AG04449 (cell line): Measurements from ENCODE around the gene LIPG.

Source experiments
- CTCF ChIA-PET: fragments of 350-600 bp; formaldehyde crosslinking; extraction: SDS; loops from one replicate; lab custom pipeline; 2021; ENCODE audit warnings: antibody characterized with exemption; lab: Yijun Ruan, JAX
- POLR2A ChIA-PET: fragments of 400-600, 350-600 bp; formaldehyde crosslinking; extraction: SDS; loops from one replicate; lab custom pipeline; 2020; ENCODE audit warnings: antibody characterized with exemption, inconsistent platforms; lab: Yijun Ruan, JAX
- DNase-seq: peaks from one replicate; pipeline ENCODE4 v3.0.0-alpha.2; 2010; ENCODE audit warnings: low read depth, low spot score
- H3K4me3 ChIP-seq: 2 replicates; pipeline ENCODE4 v1.5.1; 2011; ENCODE audit warnings: low read depth, mild to moderate bottlenecking, control low read depth, low read length
- TF ChIP-seq, protein P1 (sequence below): IDR thresholded peaks from one replicate; pipeline ENCODE4 v1.5.1; 2011; ENCODE audit warnings: mild to moderate bottlenecking, moderate library complexity, low read length, control low read depth, inconsistent platforms; ENCODE audit not compliant: insufficient read depth; ENCODE audit errors: missing control alignments

The LIPG gene

DNA sequence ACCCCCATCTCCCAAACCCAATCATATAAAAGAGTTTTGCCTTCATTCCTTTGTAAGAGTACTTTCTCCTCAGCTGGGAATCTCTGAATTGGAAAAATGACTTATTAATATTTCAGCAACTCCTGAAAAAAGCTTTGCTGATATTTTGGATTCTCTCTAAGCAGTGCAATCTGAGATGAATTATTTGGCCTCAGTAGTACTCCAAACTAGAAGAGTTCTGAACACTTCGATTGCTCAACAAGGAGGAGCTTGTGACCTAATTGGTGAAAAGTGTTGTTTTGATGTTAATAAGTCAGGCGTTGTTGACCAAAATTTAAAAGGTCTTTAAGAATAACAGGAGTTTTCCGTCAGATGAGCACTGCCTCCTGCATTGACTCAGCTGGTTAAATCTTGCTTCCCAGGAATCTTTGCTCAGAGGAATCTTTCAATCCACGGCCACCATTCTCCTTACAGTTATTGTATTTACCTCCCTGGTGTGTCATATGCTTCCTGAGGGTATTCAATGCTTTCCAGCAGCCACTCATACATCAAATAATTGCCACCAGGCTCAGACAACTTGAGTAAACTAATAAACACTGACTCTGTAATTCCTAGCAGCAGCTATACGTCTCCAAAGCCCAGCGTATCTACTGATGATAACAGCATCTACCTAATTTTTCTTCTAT is 24.5 kb upstream of the LIPG start:
- TF ChIP-seq, protein P1, sequence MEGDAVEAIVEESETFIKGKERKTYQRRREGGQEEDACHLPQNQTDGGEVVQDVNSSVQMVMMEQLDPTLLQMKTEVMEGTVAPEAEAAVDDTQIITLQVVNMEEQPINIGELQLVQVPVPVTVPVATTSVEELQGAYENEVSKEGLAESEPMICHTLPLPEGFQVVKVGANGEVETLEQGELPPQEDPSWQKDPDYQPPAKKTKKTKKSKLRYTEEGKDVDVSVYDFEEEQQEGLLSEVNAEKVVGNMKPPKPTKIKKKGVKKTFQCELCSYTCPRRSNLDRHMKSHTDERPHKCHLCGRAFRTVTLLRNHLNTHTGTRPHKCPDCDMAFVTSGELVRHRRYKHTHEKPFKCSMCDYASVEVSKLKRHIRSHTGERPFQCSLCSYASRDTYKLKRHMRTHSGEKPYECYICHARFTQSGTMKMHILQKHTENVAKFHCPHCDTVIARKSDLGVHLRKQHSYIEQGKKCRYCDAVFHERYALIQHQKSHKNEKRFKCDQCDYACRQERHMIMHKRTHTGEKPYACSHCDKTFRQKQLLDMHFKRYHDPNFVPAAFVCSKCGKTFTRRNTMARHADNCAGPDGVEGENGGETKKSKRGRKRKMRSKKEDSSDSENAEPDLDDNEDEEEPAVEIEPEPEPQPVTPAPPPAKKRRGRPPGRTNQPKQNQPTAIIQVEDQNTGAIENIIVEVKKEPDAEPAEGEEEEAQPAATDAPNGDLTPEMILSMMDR, result no peak
- DNase-seq, result no peak
- no peak overlapping the region for H3K4me3 ChIP-seq
- POLR2A ChIA-PET, result no interaction called here
- CTCF ChIA-PET, result interaction anchor here (1.2 kb wide), 1 partner anchor 21 kb away, joined by 3 read pairs; no protein-coding TSS in a partner anchor

DNA sequence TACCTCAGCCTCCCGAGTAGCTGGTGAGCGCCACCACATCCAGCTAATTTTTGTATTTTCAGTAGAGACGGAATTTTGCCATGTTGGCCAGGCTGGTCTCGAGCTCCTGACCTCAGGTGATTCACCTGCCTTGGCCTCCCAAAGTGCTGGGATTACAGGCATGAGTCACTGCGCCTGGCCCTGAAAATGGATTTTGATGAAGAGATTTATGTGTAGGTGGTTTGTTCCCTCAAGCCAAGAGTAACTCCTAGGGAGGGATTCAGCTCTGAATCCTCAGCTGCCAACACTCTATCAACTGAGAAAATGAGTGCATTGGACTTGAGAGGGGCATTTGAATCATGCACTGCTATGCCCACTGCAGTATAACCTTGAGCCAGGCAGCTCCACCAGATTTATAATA is 17.5 kb upstream of the LIPG start:
- no peak for DNase-seq
- TF ChIP-seq, protein P1, result no peak
- H3K4me3 ChIP-seq, result no peak overlapping the region
- CTCF ChIA-PET, result interaction anchor here (3.3 to 3.7 kb wide), 2 partner anchors 15 to 315 kb away, joined by 15 to 23 read pairs; no protein-coding TSS in a partner anchor
- POLR2A ChIA-PET, result no interaction called here

DNA sequence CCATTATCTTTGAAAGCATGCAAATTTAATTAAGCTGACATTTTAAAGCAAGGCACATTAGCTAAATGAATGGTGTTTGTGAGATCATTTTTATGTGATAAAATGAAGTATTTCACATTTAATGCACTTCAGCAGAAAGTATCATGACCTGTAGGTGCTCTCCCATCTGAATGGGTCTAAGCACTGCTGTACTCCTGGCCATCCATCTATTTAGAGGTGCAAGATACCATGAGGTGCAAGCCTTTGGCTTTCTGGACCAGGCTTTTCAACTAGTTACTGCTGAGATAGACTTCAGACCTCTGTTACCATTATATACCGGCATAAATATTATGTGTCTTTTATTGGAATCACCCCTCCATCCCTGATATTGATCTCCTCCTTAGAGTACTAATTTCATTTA is 15.6 kb upstream of the LIPG start:
- no peak for DNase-seq
- no peak overlapping the region for H3K4me3 ChIP-seq
- POLR2A ChIA-PET, result no interaction called here
- CTCF ChIA-PET, result interaction anchor here (0.8 to 3.7 kb wide), 4 partner anchors 10 to 313 kb away, joined by 4 to 23 read pairs (median 10); no protein-coding TSS in a partner anchor
- TF ChIP-seq, protein P1, result no peak

DNA sequence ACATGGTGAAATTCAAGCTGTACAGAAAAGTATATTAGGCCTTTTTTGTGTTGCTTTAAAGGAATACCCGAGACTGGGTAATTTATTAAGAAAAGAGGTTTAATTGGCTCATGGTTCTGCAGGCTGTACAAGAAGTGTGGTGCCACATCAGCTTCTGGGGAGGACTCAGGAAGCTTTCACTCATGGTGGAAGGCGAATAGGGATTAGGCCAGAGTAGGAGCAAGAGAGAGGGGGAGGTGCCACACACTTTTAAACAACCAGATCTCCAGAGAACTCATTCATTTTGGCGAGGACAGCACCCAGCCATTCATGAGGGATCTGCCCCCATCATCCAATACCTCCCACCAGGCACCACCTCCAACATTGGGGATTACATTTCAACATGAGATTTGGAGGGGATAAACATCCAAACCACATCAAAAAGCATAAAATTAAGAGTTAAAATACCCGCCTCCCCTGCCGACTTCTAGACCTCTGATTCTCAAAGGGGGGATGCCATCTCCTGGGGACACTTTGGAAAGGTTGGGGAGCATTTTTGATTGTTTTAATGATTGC is 15.1 kb upstream of the LIPG start:
- DNase-seq, result no peak
- TF ChIP-seq, protein P1, result no peak
- H3K4me3 ChIP-seq, result no peak overlapping the region
- CTCF ChIA-PET, result interaction anchor here (0.8 to 3.7 kb wide), 3 partner anchors 9 to 312 kb away, joined by 4 to 23 read pairs (median 15); no protein-coding TSS in a partner anchor
- POLR2A ChIA-PET, result no interaction called here

DNA sequence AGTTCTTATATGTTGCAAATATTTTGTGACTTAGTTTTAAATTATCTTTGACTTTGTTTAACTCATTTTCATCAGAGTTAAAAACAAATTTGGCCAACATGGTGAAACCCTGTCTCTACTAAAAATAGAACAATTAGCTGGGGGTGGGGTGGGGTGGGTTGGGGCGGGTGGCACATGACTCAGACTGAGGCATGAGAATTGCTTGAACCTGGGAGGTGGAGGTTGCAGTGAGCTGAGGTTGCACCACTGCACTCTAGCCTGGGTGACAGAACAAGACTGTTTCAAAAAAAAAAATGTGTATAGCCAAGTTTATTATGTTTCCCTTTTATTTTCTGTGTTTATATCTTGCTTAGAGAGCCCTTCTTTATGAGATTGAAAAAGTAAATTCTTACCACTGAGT is 14.2 kb upstream of the LIPG start:
- ChIA-PET CTCF (interaction anchor here (0.9 to 1.5 kb wide), 2 partner anchors 311 to 313 kb away, joined by 3 to 10 read pairs; no protein-coding TSS in a partner anchor), POLR2A (no interaction called here)
- DNase-seq, result no peak
- H3K4me3 ChIP-seq, result no peak overlapping the region
- TF ChIP-seq, protein P1, result no peak

DNA sequence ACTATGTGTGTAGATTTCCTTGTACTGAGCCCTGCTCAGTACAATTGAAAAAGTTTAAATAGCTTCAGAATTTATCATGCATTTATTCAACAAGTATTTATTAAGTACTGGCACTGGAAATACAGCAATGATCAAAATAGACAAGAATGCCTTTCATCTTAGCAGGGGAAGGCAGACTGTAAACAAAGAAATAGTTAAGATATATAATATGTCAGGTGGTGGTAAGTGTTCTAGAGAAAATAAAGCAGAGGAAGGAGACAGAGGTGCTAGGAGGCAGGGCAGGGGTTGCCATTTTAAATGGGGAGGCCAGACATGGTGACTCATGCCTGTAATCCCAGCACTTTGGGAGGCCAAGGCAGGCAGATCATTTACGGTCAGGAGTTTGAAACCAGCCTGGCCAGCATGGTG is 13.6 kb upstream of the LIPG start:
- ChIA-PET CTCF (interaction anchor here (0.9 to 1.5 kb wide), 2 partner anchors 311 to 313 kb away, joined by 3 to 10 read pairs; no protein-coding TSS in a partner anchor), POLR2A (no interaction called here)
- no peak overlapping the region for H3K4me3 ChIP-seq
- no peak for DNase-seq
- TF ChIP-seq, protein P1, result no peak
